Lower leg skin (tissue), 3 donors: ENCODE data around the gene CAPSL.

Source experiments
- CTCF ChIP-seq, 3 donors: fragments of 450-650 bp; IDR thresholded peaks; one replicate each; pipeline ENCODE4 v1.5.1; 2016; ENCODE audit warnings: antibody characterized with exemption in 3 of 3, mild to moderate bottlenecking in 3 of 3, moderate library complexity in 2 of 3
- POLR2A ChIP-seq, 2 donors: fragments of 450-650 bp; IDR thresholded peaks; one replicate each; pipeline ENCODE4 v1.6.1; 2016 to 2017; ENCODE audit warnings: antibody characterized with exemption in 2 of 2, mild to moderate bottlenecking in 1 of 2, moderate library complexity in 1 of 2

GRCh38 chr5:35860686-35861085 lies 77.7 kb downstream of the CAPSL start:
- TF ChIP-seq CTCF (IDR thresholded peaks at IDR 0.05) = no peak
- TF ChIP-seq POLR2A (IDR thresholded peaks at IDR 0.05) = no peak
